Measurements from ENCODE around the gene MYO3B.

The MYO3B gene

DNA sequence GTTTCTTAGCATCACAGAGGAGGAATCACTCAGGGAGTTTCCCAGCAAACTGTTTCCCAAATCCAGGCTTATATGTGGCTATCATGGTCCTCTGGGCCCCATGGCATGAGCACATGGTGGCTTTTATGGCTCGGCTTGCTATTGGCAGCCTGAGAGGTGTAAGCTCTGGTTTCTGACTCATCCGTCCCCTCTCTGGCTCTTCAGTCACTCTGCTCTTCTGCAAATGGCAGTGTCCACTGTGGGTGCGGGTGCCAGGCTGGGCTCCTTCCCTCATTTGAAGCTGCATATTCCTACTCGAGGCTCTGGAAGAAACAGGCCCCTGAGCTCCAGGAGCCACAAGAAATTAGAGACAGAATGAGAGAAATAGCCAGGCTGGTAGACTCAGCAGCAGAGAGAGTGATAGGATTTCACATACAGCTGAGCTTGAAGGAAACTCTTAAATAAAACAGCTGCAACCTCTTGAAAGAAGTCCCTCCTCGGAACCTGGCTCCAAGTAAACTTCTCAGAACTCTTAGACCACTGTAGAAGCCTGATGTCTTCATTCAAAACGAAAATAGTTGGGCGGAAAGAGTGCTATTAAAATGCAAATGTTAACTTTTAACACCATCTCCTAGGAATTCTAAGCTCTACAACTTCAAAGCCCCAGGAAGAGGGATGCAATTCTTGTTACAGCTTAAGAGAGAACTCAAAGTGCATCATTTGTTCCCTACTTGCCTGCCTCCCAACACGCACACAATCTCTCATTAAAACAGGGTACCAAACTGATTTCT lies 324.6 kb downstream of the MYO3B start:
- H3K27me3 Mint-ChIP-seq: peaks cover 27% of the 10 kb centered on the region
- H3K4me3 Mint-ChIP-seq: no peak overlapping the region
- H3K9me3 Mint-ChIP-seq: no peaks in the 10 kb centered on the region
- H3K36me3 Mint-ChIP-seq (ENCODE audit: low read depth): no peaks in the 10 kb centered on the region
- no peak overlapping the region for H3K27ac Mint-ChIP-seq
- peaks cover 19% of the 10 kb centered on the region for H3K4me1 Mint-ChIP-seq (ENCODE audit: low read depth)

GRCh38 chr2:170503563-170503962 lies 325.6 kb downstream of the MYO3B start:
- peaks cover 27% of the 10 kb centered on the region for H3K27me3 Mint-ChIP-seq
- no peaks in the 10 kb centered on the region for H3K9me3 Mint-ChIP-seq
- peaks cover 27% of the 10 kb centered on the region for H3K4me1 Mint-ChIP-seq (ENCODE audit: low read depth)
- H3K27ac Mint-ChIP-seq: no peak overlapping the region
- no peaks in the 10 kb centered on the region for H3K36me3 Mint-ChIP-seq (ENCODE audit: low read depth)
- H3K4me3 Mint-ChIP-seq: no peak overlapping the region

DNA sequence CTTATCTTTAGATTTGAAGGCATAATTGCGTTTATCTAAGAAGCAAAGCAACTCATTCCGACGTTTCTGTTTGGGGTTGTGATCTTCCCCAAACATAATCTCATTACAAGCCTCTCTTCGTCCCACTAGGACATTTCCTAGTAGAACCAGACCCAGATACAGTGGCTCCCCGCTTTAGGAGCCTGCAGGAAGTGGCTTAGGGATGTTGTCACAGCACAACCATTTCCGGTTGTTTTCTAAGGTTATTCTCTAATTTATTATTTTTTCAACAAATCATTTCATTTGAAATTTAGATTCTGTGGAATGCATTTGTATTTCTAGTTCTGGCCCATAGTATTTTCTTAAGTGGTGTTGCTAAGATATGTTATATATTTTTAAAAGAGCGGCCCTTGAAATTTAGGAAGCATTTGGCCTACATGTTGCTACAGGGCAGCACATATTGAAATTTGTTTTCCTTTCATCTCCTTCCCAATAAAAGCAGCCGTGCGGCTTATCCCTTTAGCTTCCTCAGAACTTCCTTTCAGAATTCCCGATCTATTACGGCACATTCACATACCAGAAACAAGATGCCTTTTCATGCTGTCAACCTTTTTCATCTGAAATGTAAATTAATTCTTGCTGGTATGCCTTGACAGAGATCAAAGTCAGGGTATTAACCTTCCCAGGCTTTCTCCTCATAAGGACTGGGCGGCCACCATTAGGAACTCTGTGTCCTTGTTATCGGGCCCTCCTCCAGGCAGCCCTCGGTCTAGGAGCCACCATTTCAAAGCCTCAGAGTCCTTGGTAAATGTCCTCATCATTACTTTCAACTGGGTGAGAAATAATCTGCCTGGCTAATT lies 326.2 kb downstream of the MYO3B start:
- Mint-ChIP-seq H3K9me3 (no peaks in the 10 kb centered on the region), H3K27ac (no peak overlapping the region), H3K36me3 (ENCODE audit: low read depth) (no peaks in the 10 kb centered on the region), H3K4me1 (ENCODE audit: low read depth) (peaks cover 27% of the 10 kb centered on the region), H3K27me3 (peaks cover 20% of the 10 kb centered on the region), H3K4me3 (no peak overlapping the region)

DNA sequence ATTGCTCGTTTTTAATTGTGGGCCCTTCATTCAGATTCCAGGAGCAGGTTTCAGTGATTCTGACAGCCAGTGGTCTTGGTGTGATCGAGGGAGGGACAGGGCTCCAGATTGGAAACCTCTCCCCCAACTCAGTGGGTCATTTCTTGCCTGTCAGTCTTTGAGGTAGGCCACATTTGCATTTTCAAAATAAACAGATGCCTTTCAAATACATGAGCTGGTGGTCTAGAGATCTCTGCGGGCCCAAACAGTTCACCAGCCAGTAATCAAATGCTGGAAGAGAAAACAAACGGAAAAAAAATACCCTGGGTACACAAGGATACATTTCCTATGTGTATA lies 326.8 kb downstream of the MYO3B start:
- no peaks in the 10 kb centered on the region for H3K36me3 Mint-ChIP-seq (ENCODE audit: low read depth)
- no peak overlapping the region for H3K4me3 Mint-ChIP-seq
- H3K27ac Mint-ChIP-seq: no peak overlapping the region
- H3K4me1 Mint-ChIP-seq (ENCODE audit: low read depth): peaks cover 27% of the 10 kb centered on the region
- peaks cover 20% of the 10 kb centered on the region for H3K27me3 Mint-ChIP-seq
- H3K9me3 Mint-ChIP-seq: no peaks in the 10 kb centered on the region

GRCh38 chr2:170505631-170506275 lies 327.8 kb downstream of the MYO3B start:
- peaks cover 27% of the 10 kb centered on the region for H3K4me1 Mint-ChIP-seq (ENCODE audit: low read depth)
- no peak overlapping the region for H3K4me3 Mint-ChIP-seq
- no peaks in the 10 kb centered on the region for H3K9me3 Mint-ChIP-seq
- H3K27me3 Mint-ChIP-seq: peaks cover 23% of the 10 kb centered on the region
- no peaks in the 10 kb centered on the region for H3K36me3 Mint-ChIP-seq (ENCODE audit: low read depth)
- H3K27ac Mint-ChIP-seq: no peak overlapping the region

DNA sequence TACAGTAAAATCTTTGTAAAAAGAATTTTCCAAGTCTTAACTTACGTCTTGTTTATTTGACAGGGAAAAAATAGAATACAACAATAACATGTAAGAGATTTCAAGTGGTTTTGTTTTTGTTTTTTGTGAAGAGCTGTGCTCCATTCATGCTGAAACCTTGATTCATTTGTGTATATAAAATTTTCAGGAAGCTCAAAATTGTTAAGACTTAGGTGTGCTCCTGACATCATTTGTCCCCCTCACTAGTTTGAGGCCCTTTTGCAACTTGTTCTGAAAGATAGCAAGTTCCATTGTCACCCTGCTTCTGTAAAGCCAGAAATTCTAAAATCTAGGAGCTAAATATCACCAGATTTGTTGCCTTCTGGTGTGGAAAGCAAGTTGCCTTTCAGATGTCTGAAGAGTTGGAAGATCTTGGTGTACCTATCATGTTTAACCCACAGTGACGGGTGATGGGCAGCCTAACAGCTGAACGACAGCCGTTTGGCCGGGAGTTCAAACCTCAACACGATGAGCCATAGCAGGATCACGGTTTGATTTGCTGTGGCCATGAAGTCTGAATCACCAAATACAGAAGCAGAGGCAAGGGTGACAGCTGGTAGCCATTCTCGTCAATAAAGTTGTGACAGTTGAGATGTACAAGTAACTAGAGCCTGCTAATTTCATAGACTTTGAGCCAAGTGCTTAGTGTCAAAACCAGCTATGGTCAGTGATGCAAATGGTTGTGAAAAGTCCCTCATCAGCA lies 331.7 kb downstream of the MYO3B start:
- H3K4me3 Mint-ChIP-seq: no peak overlapping the region
- no peaks in the 10 kb centered on the region for H3K9me3 Mint-ChIP-seq
- peaks cover 26% of the 10 kb centered on the region for H3K27me3 Mint-ChIP-seq
- no peaks in the 10 kb centered on the region for H3K36me3 Mint-ChIP-seq (ENCODE audit: low read depth)
- peaks cover 27% of the 10 kb centered on the region for H3K4me1 Mint-ChIP-seq (ENCODE audit: low read depth)
- no peak overlapping the region for H3K27ac Mint-ChIP-seq

- no peaks in the 10 kb centered on the region for H3K36me3 Mint-ChIP-seq (ENCODE audit: low read depth)
- peaks cover 13% of the 10 kb centered on the region for H3K27me3 Mint-ChIP-seq
- H3K27ac Mint-ChIP-seq: no peak overlapping the region
- H3K4me1 Mint-ChIP-seq (ENCODE audit: low read depth): peaks cover 10% of the 10 kb centered on the region
- H3K9me3 Mint-ChIP-seq: no peaks in the 10 kb centered on the region
- H3K4me3 Mint-ChIP-seq: no peak overlapping the region
Measured at GRCh38 chr2:170512266-170512665, 334.3 kb downstream of the MYO3B start.

- Mint-ChIP-seq H3K27me3 (peaks cover 13% of the 10 kb centered on the region), H3K9me3 (no peaks in the 10 kb centered on the region), H3K4me1 (ENCODE audit: low read depth) (no peaks in the 10 kb centered on the region), H3K27ac (no peak overlapping the region), H3K4me3 (no peak overlapping the region), H3K36me3 (ENCODE audit: low read depth) (no peaks in the 10 kb centered on the region)
Measured at GRCh38 chr2:170514140-170514539, 336.2 kb downstream of the MYO3B start.

- Mint-ChIP-seq H3K27ac (no peak overlapping the region), H3K4me1 (ENCODE audit: low read depth) (no peaks in the 10 kb centered on the region), H3K36me3 (ENCODE audit: low read depth) (no peaks in the 10 kb centered on the region), H3K4me3 (no peak overlapping the region), H3K9me3 (no peaks in the 10 kb centered on the region), H3K27me3 (peaks cover 7% of the 10 kb centered on the region)
Measured at GRCh38 chr2:170517538-170517937, 339.6 kb downstream of the MYO3B start.

DNA sequence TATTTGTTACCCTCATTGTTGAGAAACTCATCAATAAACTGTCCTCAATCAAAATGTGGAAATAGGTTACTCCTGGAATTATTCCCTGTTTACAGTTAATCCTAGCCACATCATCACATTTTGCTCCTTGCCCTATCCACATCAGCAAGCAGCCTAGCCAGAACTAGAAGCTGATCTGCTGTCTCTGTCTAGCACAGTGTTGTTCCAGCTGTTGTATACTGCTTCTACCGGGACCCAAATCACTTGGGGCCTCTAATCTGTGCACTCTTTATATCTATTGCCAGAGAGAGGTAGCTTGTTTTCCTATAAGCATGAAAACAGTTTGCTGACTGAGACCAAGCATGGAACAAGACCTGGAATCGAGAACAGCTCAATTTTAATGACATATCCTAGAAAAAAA lies 341.0 kb downstream of the MYO3B start:
- Mint-ChIP-seq H3K27me3 (peaks cover 3% of the 10 kb centered on the region), H3K36me3 (ENCODE audit: low read depth) (no peaks in the 10 kb centered on the region), H3K9me3 (no peaks in the 10 kb centered on the region), H3K27ac (no peak overlapping the region), H3K4me3 (no peak overlapping the region), H3K4me1 (ENCODE audit: low read depth) (no peaks in the 10 kb centered on the region)

DNA sequence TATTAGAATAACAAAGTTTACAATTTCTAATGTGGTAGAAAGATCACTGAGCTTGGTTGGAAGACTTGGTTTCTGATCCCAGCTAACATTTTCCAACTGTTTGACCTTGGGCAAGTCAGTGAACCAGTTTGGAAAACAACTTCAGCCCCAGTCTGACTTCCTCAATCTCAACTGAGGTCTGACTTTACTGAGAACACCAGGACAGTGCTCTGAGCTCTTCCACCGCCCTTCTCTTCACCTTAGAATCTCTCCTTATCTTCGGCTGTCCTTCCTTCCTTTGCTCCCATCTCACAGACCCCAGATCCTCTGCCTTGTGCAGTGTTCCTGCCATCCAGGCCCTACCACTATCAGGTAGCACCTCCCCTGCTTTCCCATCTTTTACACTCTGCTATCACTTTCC lies 343.4 kb downstream of the MYO3B start:
- Mint-ChIP-seq H3K27me3 (no peaks in the 10 kb centered on the region), H3K4me1 (ENCODE audit: low read depth) (no peaks in the 10 kb centered on the region), H3K4me3 (no peak overlapping the region), H3K36me3 (ENCODE audit: low read depth) (no peaks in the 10 kb centered on the region), H3K27ac (no peak overlapping the region), H3K9me3 (no peaks in the 10 kb centered on the region)

- peaks cover 4% of the 10 kb centered on the region for H3K27me3 Mint-ChIP-seq
- no peaks in the 10 kb centered on the region for H3K9me3 Mint-ChIP-seq
- no peak overlapping the region for H3K4me3 Mint-ChIP-seq
- no peaks in the 10 kb centered on the region for H3K36me3 Mint-ChIP-seq (ENCODE audit: low read depth)
- H3K4me1 Mint-ChIP-seq (ENCODE audit: low read depth): no peaks in the 10 kb centered on the region
- no peak overlapping the region for H3K27ac Mint-ChIP-seq
Measured at GRCh38 chr2:170523506-170523905, 345.6 kb downstream of the MYO3B start.

DNA sequence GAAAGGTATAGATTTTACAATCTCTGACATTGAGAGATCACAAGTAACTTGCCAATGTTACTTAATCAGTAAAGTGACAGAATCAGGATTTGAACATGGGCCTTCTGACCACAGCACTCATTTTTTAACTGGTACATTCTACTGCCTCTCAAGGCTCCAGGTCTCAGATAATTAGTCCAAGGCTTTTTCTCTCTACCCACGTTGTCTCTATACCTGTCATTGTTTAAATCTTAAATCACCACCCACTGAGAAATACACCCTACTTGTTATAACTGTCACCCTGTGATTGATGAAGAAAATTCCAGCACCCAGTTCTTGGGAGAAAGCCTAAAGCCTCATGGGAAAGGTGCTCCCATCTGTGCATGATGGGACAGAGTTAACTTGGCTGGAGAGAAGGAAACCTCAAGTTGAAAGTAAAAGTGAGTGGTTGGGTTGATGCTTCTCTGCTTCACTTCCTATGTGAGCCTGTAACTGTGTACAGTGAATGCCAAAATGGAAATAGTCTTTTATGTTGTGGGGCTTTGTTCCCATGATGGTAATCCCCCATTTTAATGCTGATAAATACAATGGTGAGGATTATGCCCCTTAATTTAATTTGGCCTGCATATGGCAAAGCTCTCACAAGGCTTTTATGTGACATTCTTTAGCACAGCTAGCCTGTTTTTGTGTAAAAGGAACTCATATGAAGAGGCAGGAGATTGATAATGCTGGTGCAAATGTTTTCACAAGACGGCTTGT lies 347.1 kb downstream of the MYO3B start:
- Mint-ChIP-seq H3K27me3 (peaks cover 10% of the 10 kb centered on the region), H3K4me1 (ENCODE audit: low read depth) (no peaks in the 10 kb centered on the region), H3K27ac (no peak overlapping the region), H3K4me3 (no peak overlapping the region), H3K9me3 (no peaks in the 10 kb centered on the region), H3K36me3 (ENCODE audit: low read depth) (no peaks in the 10 kb centered on the region)

DNA sequence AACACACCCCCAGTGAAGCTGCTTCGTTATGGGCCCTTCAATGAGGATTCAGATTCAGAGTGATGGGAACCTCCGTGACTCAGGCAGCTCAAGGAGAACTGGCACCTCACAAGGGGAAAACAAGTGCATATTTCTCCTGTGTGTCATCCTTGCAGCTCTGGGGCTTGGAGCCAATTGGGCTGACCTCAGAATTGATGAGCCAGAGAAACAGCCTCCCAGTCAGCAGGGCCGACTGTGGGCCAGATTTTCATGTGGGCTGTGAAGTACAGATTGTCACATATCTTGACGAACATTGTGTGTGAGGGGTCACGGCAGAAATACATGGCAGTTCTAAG lies 347.6 kb downstream of the MYO3B start:
- no peak overlapping the region for H3K4me3 Mint-ChIP-seq
- peaks cover 15% of the 10 kb centered on the region for H3K27me3 Mint-ChIP-seq
- no peaks in the 10 kb centered on the region for H3K9me3 Mint-ChIP-seq
- H3K27ac Mint-ChIP-seq: no peak overlapping the region
- no peaks in the 10 kb centered on the region for H3K36me3 Mint-ChIP-seq (ENCODE audit: low read depth)
- no peaks in the 10 kb centered on the region for H3K4me1 Mint-ChIP-seq (ENCODE audit: low read depth)
